ENCODE data around the gene GNG11.

- no peak for TF ChIP-seq POLR2AphosphoS5 (IDR thresholded peaks at IDR 0.05)
- no peak for TF ChIP-seq CTCF (IDR thresholded peaks at IDR 0.05)
These were observed 20.4 kb downstream of the GNG11 start for GRCh38 chr7:93941945-93942344.
